Activated T-helper 2 cell treated with anti-CD3 and anti-CD28 coated beads, Interferon-gamma antibody, Interleukin-2, Interleukin-4, amounts not matched to agents 10 μg/mL and 5 μg/mL and 100 μg/mL, durations not matched to agents 14 hours and 24 hours and 36 hours (primary cell): ENCODE data around the gene MKNK1. TPM values are rescaled to one million over a fixed set of nuclear protein-coding genes. Genes with fewer than 3 reads are reported as not detected.
A peak's percentile ranks its signal among the peaks of the same experiment; 100 is the strongest.

Experiments
- DNase-seq: peaks from one replicate; pipeline ENCODE4 v3.0.0; 2021; ENCODE audit warnings: low spot score
- H3K27ac Mint-ChIP-seq: one replicate; pipeline ENCODE4 v1.8.0; 2021; ENCODE audit warnings: mixed read lengths
- H3K27me3 Mint-ChIP-seq: one replicate; pipeline ENCODE4 v1.8.0; 2021; ENCODE audit warnings: low read depth, mixed read lengths
- H3K36me3 Mint-ChIP-seq: one replicate; pipeline ENCODE4 v1.8.0; 2021; ENCODE audit warnings: low read depth, mixed read lengths
- H3K4me1 Mint-ChIP-seq: one replicate; pipeline ENCODE4 v1.8.0; 2021; ENCODE audit warnings: low read depth, mixed read lengths
- H3K4me3 Mint-ChIP-seq: one replicate; pipeline ENCODE4 v1.8.0; 2021; ENCODE audit warnings: low read depth, mild to moderate bottlenecking, moderate library complexity, mixed read lengths
- H3K9me3 Mint-ChIP-seq: one replicate; pipeline ENCODE4 v1.8.0; 2021; ENCODE audit warnings: mixed read lengths
- intact Hi-C: fragments of 100-400 bp; cut with micrococcal nuclease; formaldehyde crosslinking; loops from one replicate; pipeline ENCODE4 v1.15.1; 2023
- total RNA-seq: library from RNA; stranded (reverse); gene quantifications from 2 replicates; pipeline ENCODE4 v1.2.3, GENCODE V29; 2022

The MKNK1 gene
- total RNA-seq, 1 donor from 2014 or later = 45.2 TPM

- peaks cover 12% of the 10 kb centered on the region for H3K36me3 Mint-ChIP-seq
- H3K27me3 Mint-ChIP-seq = no peaks in the 10 kb centered on the region
- peaks cover 69% of the 10 kb centered on the region for H3K4me1 Mint-ChIP-seq
- peak within 1 kb of the TSS; percentile 92 for H3K27ac Mint-ChIP-seq
- no peaks in the 10 kb centered on the region for H3K9me3 Mint-ChIP-seq
- DNase-seq = peak; percentile 54
- intact Hi-C loops = loop anchor here (1.0 to 5.0 kb wide), 5 partner anchors 12 to 101 kb away; partner anchors contain the start of genes ATPAF1, EFCAB14 and MKNK1
- H3K4me3 Mint-ChIP-seq = peak within 1 kb of the TSS; percentile 87
These were observed 12.4 kb upstream of the MKNK1 start, which contains the start of gene MOB3C for GRCh38 chr1:46616277-46617107. TSS of gene MOB3C (minus strand) at chr1:46616811. CDS start at chr1:46613321, 3,490 bp downstream.

GRCh38 chr1:46615735-46616134 is 11.7 kb upstream of the MKNK1 start:
- Mint-ChIP-seq H3K9me3 (no peaks in the 10 kb centered on the region), H3K4me1 (peaks cover 75% of the 10 kb centered on the region), H3K36me3 (peaks cover 19% of the 10 kb centered on the region), H3K27me3 (no peaks in the 10 kb centered on the region), H3K4me3 (peak overlapping the region; percentile 87), H3K27ac (peak overlapping the region; percentile 89)
- intact Hi-C loops = loop anchor here (1.0 to 5.0 kb wide), 5 partner anchors 11 to 102 kb away; partner anchors contain the start of genes ATPAF1, EFCAB14 and MKNK1
- no peak for DNase-seq

- no peak for DNase-seq
- intact Hi-C loops = loop anchor here (5.0 kb wide), 3 partner anchors 37 to 102 kb away; partner anchors contain the start of genes ATPAF1 and EFCAB14
- Mint-ChIP-seq H3K4me3 (peak overlapping the region; percentile 87), H3K9me3 (no peaks in the 10 kb centered on the region), H3K4me1 (peaks cover 73% of the 10 kb centered on the region), H3K27ac (peak overlapping the region; percentile 89), H3K36me3 (peaks cover 26% of the 10 kb centered on the region), H3K27me3 (no peaks in the 10 kb centered on the region)
These were observed 11.0 kb upstream of the MKNK1 start for GRCh38 chr1:46615088-46615487.

- intact Hi-C loops = no loop called here
- Mint-ChIP-seq H3K9me3 (no peaks in the 10 kb centered on the region), H3K36me3 (peaks cover 31% of the 10 kb centered on the region), H3K4me1 (peaks cover 68% of the 10 kb centered on the region), H3K4me3 (peak overlapping the region; percentile 87), H3K27me3 (no peaks in the 10 kb centered on the region), H3K27ac (no peak overlapping the region)
- no peak for DNase-seq
These were observed 10.5 kb upstream of the MKNK1 start for GRCh38 chr1:46614604-46614984.

GRCh38 chr1:46613661-46614603 is 9.9 kb upstream of the MKNK1 start:
- intact Hi-C loops = no loop called here
- Mint-ChIP-seq H3K27me3 (no peaks in the 10 kb centered on the region), H3K9me3 (no peaks in the 10 kb centered on the region), H3K36me3 (peaks cover 37% of the 10 kb centered on the region), H3K27ac (no peak overlapping the region), H3K4me1 (peaks cover 62% of the 10 kb centered on the region), H3K4me3 (peak overlapping the region; percentile 87)
- peak; percentile 30 for DNase-seq

GRCh38 chr1:46612937-46613660 is 9.0 kb upstream of the MKNK1 start:
- no peak overlapping the region for H3K4me3 Mint-ChIP-seq
- H3K27me3 Mint-ChIP-seq = no peaks in the 10 kb centered on the region
- peaks cover 46% of the 10 kb centered on the region for H3K36me3 Mint-ChIP-seq
- no peak for DNase-seq
- no peak overlapping the region for H3K27ac Mint-ChIP-seq
- peaks cover 53% of the 10 kb centered on the region for H3K4me1 Mint-ChIP-seq
- no peaks in the 10 kb centered on the region for H3K9me3 Mint-ChIP-seq
- intact Hi-C loops = no loop called here

- no peaks in the 10 kb centered on the region for H3K27me3 Mint-ChIP-seq
- H3K4me3 Mint-ChIP-seq = no peak overlapping the region
- intact Hi-C loops = no loop called here
- peaks cover 40% of the 10 kb centered on the region for H3K4me1 Mint-ChIP-seq
- peaks cover 52% of the 10 kb centered on the region for H3K36me3 Mint-ChIP-seq
- H3K9me3 Mint-ChIP-seq = no peaks in the 10 kb centered on the region
- no peak for DNase-seq
- H3K27ac Mint-ChIP-seq = no peak overlapping the region
These were observed 7.7 kb upstream of the MKNK1 start for GRCh38 chr1:46611691-46612221.

GRCh38 chr1:46607345-46608130 is 3.5 kb upstream of the MKNK1 start:
- Mint-ChIP-seq H3K4me1 (peaks cover 38% of the 10 kb centered on the region), H3K36me3 (peaks cover 53% of the 10 kb centered on the region), H3K27ac (no peak overlapping the region), H3K9me3 (no peaks in the 10 kb centered on the region), H3K27me3 (no peaks in the 10 kb centered on the region), H3K4me3 (no peak overlapping the region)
- intact Hi-C loops = no loop called here
- DNase-seq = no peak

GRCh38 chr1:46606255-46606965 is 2.3 kb upstream of the MKNK1 start:
- H3K27ac Mint-ChIP-seq = no peak overlapping the region
- H3K27me3 Mint-ChIP-seq = no peaks in the 10 kb centered on the region
- H3K4me1 Mint-ChIP-seq = peaks cover 41% of the 10 kb centered on the region
- H3K4me3 Mint-ChIP-seq = no peak overlapping the region
- intact Hi-C loops = no loop called here
- DNase-seq = no peak
- peaks cover 54% of the 10 kb centered on the region for H3K36me3 Mint-ChIP-seq
- no peaks in the 10 kb centered on the region for H3K9me3 Mint-ChIP-seq

GRCh38 chr1:46605232-46605631 is 1.2 kb upstream of the MKNK1 start:
- intact Hi-C loops = no loop called here
- Mint-ChIP-seq H3K27ac (peak overlapping the region; percentile 14), H3K4me3 (peak overlapping the region; percentile 87), H3K9me3 (no peaks in the 10 kb centered on the region), H3K4me1 (peaks cover 41% of the 10 kb centered on the region), H3K27me3 (no peaks in the 10 kb centered on the region), H3K36me3 (peaks cover 52% of the 10 kb centered on the region)
- peak; percentile 30 for DNase-seq

GRCh38 chr1:46603481-46603857 is 599 bp downstream of the MKNK1 start:
- intact Hi-C loops = no loop called here
- Mint-ChIP-seq H3K27ac (peak overlapping the region; percentile 75), H3K4me3 (peak overlapping the region; percentile 87), H3K27me3 (no peaks in the 10 kb centered on the region), H3K9me3 (no peaks in the 10 kb centered on the region), H3K36me3 (peaks cover 37% of the 10 kb centered on the region), H3K4me1 (peaks cover 57% of the 10 kb centered on the region)
- DNase-seq = no peak
